Measurements from ENCODE around the gene SCAPER.

Gene SCAPER

DNA sequence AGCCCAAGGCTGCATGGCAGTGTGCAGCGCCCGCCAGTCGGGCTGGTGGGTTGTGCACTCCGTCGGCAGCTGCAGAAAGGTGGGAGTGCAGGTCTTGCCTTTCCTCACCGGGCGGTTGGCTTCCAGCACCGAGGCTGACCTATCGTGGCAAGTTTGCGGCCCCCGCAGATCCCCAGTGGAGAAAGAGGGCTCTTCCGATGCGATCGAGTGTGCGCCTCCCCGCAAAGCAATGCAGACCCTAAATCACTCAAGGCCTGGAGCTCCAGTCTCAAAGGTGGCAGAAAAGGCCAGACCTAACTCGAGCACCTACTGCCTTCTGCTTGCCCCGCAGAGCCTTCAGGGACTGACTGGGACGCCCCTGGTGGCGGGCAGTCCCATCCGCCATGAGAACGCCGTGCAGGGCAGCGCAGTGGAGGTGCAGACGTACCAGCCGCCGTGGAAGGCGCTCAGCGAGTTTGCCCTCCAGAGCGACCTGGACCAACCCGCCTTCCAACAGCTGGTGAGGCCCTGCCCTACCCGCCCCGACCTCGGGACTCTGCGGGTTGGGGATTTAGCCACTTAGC is 564.3 kb downstream of the SCAPER start:
- Histone ChIP-seq H3K36me3 (peaks cover 79% of the 10 kb centered on the region), H3K27ac (peak overlapping the region; percentile 97), H3K4me3 (ENCODE audit: low read depth, low read length) (peak overlapping the region; percentile 96), H3K27me3 (ENCODE audit: insufficient read depth, low read depth, severe bottlenecking) (no peaks in the 10 kb centered on the region), H3K9me3 (ENCODE audit: severe bottlenecking) (no peaks in the 10 kb centered on the region)
- TF ChIP-seq, protein P1, sequence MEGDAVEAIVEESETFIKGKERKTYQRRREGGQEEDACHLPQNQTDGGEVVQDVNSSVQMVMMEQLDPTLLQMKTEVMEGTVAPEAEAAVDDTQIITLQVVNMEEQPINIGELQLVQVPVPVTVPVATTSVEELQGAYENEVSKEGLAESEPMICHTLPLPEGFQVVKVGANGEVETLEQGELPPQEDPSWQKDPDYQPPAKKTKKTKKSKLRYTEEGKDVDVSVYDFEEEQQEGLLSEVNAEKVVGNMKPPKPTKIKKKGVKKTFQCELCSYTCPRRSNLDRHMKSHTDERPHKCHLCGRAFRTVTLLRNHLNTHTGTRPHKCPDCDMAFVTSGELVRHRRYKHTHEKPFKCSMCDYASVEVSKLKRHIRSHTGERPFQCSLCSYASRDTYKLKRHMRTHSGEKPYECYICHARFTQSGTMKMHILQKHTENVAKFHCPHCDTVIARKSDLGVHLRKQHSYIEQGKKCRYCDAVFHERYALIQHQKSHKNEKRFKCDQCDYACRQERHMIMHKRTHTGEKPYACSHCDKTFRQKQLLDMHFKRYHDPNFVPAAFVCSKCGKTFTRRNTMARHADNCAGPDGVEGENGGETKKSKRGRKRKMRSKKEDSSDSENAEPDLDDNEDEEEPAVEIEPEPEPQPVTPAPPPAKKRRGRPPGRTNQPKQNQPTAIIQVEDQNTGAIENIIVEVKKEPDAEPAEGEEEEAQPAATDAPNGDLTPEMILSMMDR (IDR thresholded peaks at IDR 0.05; ENCODE audit: low read depth, low read length) = peak; percentile 55; the same call in 1 of the 2 replicates
- no peak for DNase-seq

DNA sequence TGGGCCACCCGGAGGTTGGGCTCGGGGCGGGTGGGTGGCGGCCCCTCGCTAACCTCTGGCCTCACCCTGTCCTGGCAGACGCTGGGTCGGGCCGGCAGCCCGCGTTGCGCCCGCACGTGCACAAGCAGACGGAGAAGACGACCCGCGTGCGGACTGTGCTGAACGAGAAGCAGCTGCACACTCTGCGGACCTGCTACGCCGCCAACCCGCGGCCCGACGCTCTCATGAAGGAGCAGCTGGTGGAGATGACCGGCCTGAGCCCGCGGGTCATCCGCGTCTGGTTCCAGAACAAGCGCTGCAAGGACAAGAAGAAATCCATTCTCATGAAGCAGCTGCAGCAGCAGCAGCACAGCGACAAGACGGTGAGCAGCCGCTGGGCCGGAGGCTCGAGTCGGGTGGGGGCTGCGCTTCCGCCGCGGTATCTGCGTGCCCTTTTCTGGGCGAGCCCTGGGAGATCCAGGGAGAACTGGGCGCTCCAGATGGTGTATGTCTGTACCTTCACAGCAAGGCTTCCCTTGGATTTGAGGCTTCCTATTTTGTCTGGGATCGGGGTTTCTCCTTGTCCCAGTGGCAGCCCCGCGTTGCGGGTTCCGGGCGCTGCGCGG is 564.8 kb downstream of the SCAPER start:
- Histone ChIP-seq H3K4me3 (ENCODE audit: low read depth, low read length) (peak overlapping the region; percentile 96), H3K27me3 (ENCODE audit: insufficient read depth, low read depth, severe bottlenecking) (no peaks in the 10 kb centered on the region), H3K27ac (peak overlapping the region; percentile 97), H3K9me3 (ENCODE audit: severe bottlenecking) (no peaks in the 10 kb centered on the region), H3K36me3 (peaks cover 77% of the 10 kb centered on the region)
- peak; percentile 30 for DNase-seq
- TF ChIP-seq, protein P1 (IDR thresholded peaks at IDR 0.05; ENCODE audit: low read depth, low read length) = no peak

DNA sequence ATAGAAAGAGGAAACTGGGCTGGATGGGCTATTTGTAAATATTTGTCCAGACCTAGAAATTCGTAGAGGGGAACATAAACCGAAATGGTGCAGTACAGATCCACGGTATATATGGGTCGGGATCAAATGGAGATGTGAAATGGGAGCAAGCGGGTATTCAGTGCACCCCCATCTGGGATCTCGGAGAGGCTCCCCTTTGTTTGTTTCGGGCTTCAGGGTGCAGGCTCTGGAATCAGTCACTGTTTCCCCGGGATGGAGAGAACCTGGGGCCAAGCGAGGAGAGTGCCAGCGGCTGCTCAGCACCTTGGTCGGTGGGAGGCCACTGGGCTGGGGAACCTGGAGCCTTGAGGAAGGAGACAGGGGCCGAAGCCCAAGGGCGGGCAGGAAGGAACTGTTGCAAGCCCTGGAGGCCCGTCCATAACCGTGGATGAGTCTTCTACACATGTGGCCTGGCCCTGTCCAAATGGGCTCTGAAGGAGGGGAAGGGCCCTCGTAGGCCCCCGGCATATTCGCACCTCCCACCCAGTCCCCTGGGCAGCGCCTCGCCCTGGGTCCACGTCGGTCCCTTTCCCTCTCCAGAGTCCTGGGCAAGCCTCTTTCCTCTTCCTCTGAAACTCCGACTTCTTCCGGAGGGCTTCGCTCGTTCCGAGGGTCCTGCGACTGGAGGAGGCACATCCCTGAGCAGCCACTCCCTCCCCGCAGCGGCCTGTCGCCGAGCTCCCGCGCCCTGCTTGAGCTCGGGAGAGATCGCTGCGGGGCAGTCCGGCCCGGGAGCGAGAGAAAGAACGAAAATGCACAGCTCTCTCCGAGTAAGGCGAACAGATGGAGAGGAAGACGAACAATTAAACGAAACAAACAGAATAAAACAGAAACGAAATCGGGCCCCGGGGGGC is 565.6 kb downstream of the SCAPER start:
- H3K27ac ChIP-seq = peak overlapping the region; percentile 97
- no peaks in the 10 kb centered on the region for H3K27me3 ChIP-seq (ENCODE audit: insufficient read depth, low read depth, severe bottlenecking)

DNA sequence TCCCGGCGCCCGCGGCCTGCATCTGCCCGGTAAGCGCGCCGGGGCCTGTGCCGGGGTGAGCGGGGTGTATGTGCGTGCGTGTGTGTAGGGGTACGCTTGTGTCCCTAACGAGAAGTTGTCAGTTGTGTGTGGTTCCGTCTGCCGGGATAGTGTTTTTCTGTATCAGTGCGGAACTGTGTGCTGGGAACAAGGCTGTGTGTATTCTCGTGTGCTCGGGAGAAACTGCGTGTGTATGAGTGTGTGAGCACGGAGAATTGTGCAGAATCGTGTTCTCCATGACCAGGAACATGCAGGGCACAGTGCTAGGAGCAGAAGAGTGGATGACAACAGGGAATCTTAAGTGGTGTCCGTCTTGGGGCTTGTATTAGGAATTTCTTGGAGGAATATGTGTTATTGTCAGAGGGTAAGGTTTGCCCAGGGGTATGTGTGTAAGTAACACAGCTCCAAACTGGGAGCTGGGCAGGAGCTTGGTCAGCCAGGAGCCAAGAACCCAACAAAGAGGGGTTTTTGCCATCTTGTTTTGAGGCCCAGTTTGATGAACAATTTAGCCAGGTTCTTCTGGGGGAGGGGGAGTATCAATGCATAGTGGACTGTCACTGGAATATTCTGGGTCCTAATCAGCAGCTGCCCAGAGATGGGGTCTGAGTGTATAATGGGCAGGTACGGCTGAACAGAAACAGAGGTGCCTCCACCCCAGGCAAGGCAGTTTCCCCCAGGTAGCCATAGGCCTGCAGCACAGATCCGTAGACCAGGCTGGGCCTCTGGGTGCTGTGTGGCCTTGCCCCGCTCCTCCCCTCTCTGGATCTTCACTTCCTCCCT is 566.4 kb downstream of the SCAPER start:
- no peak for DNase-seq
- no peaks in the 10 kb centered on the region for H3K27me3 ChIP-seq (ENCODE audit: insufficient read depth, low read depth, severe bottlenecking)

More for the DNA sequence above, 565.6 kb downstream of the SCAPER start:
- TF ChIP-seq, protein P1 (IDR thresholded peaks at IDR 0.05; ENCODE audit: low read depth, low read length) = no peak
- DNase-seq = peak; percentile 34
- Histone ChIP-seq H3K9me3 (ENCODE audit: severe bottlenecking) (no peaks in the 10 kb centered on the region), H3K4me3 (ENCODE audit: low read depth, low read length) (peak overlapping the region; percentile 96), H3K36me3 (peaks cover 70% of the 10 kb centered on the region)

More for the DNA sequence above, 566.4 kb downstream of the SCAPER start:
- H3K27ac ChIP-seq = peak overlapping the region; percentile 97
- TF ChIP-seq, protein P1 (IDR thresholded peaks at IDR 0.05; ENCODE audit: low read depth, low read length) = no peak
- H3K4me3 ChIP-seq (ENCODE audit: low read depth, low read length) = peak overlapping the region; percentile 96
- H3K9me3 ChIP-seq (ENCODE audit: severe bottlenecking) = no peaks in the 10 kb centered on the region
- peaks cover 61% of the 10 kb centered on the region for H3K36me3 ChIP-seq
